Body of pancreas (tissue), 4 donors: Measurements from ENCODE around the gene PAPPA2. TPM values are rescaled to one million over a fixed set of nuclear protein-coding genes. Genes with fewer than 3 reads are reported as not detected.
A peak's percentile ranks its signal among the peaks of the same experiment; 100 is the strongest.

ENCODE experiments used
- ATAC-seq: fragments of 150-250 bp; one replicate; pipeline ENCODE4 v1.9.1; 2016
- DNase-seq, 4 donors: peaks; one replicate each; pipeline ENCODE4 v3.0.0-alpha.2; 2019
- H3K27ac ChIP-seq, 4 donors: fragments of 200-600 bp; sonication (generic); 1 replicate in 3 of 4; 2 replicates in 1 of 4; pipeline versions ENCODE4 v1.5.1 to v1.6.1; 2016 to 2019; ENCODE audit warnings: mild to moderate bottlenecking in 1 of 4, mixed read lengths in 1 of 4, moderate library complexity in 1 of 4
- H3K27me3 ChIP-seq, 2 donors: fragments of 200-600 bp; sonication (generic); one replicate each; pipeline ENCODE4 v1.6.0; 2016; ENCODE audit warnings: mild to moderate bottlenecking in 1 of 2
- H3K36me3 ChIP-seq, 2 donors: fragments of 200-600 bp; sonication (generic); replicated peaks in 1 of 2; 2 replicates each; pipeline ENCODE4 v1.5.1; 2016; ENCODE audit warnings: low read depth in 2 of 2; ENCODE audit not compliant: insufficient read depth in 1 of 2
- H3K4me1 ChIP-seq: fragments of 200-600 bp; sonication (generic); one replicate; pipeline ENCODE4 v1.6.0; 2016
- H3K4me3 ChIP-seq, 2 donors: fragments of 200-600 bp; sonication (generic); 1 replicate in 1 of 2; 2 replicates in 1 of 2; pipeline ENCODE4 v1.5.1; 2016 to 2019
- H3K9me3 ChIP-seq, 3 donors: fragments of 200-600 bp; sonication (generic); 1 replicate in 2 of 3; 2 replicates in 1 of 3; pipeline ENCODE4 v1.5.1; 2016
- POLR2A ChIP-seq, 3 donors: fragments of 450-650 bp; IDR thresholded peaks; one replicate each; pipeline ENCODE4 v1.6.1; 2016; ENCODE audit warnings: antibody characterized with exemption in 3 of 3, mild to moderate bottlenecking in 2 of 3
- whole genome bisulfite sequencing, 2 donors: methylation state at CpG; one replicate each; pipeline ENCODE4 v1.1.5; 2017; 5-methylcytosine and 5-hydroxymethylcytosine counted together
- intact Hi-C: fragments of 100-400 bp; cut with DNase I; formaldehyde crosslinking; loops from one replicate; pipeline ENCODE4 v1.15.1; 2023
- total RNA-seq, 2 donors: library from RNA; depleted of rRNA; stranded (reverse); fragments of >200 nt; gene quantifications; one replicate each; pipeline ENCODE4 v1.1.0, GENCODE V29; 2016
- TF ChIP-seq, protein P1 (sequence below), 7 experiments: fragments of 450-650 bp in 4 of 7; fragments of 200-600 bp in 3 of 7; sonication (generic) in 3 of 7; IDR thresholded peaks; one replicate each; pipeline ENCODE4 v1.5.1; 2016 to 2019; ENCODE audit warnings: antibody characterized with exemption in 7 of 7

Gene PAPPA2
- total RNA-seq, 2 donors from 2014 or later = under 0.01 to 5.4 TPM

DNA sequence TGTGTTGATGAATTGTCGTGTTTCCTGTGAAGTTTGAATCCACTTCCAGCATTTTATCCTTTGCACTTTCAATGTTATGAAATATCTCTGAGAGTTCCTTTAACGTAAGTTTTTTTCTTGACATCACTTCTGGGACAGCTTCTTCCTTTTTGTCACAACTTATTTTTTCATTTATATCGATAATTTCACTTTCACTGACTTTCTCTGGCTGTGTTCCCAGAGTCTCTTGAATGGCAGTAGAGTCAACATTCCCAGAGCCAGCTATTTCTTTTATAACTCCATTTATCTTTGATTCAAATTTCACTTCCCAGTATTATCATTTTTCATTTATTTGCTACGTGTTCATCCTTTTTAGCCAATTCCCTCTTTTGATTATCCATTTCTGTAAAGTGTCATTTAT is 256.5 kb downstream of the PAPPA2 start:
- 8 to 18% methylated on average over 4 of the region's 4 CpGs for WGBS, 2 donors
- H3K36me3 ChIP-seq = no peaks in the 10 kb centered on the region
- DNase-seq = no peak
- TF ChIP-seq POLR2A (IDR thresholded peaks at IDR 0.05) = no peak
- TF ChIP-seq, protein P1, sequence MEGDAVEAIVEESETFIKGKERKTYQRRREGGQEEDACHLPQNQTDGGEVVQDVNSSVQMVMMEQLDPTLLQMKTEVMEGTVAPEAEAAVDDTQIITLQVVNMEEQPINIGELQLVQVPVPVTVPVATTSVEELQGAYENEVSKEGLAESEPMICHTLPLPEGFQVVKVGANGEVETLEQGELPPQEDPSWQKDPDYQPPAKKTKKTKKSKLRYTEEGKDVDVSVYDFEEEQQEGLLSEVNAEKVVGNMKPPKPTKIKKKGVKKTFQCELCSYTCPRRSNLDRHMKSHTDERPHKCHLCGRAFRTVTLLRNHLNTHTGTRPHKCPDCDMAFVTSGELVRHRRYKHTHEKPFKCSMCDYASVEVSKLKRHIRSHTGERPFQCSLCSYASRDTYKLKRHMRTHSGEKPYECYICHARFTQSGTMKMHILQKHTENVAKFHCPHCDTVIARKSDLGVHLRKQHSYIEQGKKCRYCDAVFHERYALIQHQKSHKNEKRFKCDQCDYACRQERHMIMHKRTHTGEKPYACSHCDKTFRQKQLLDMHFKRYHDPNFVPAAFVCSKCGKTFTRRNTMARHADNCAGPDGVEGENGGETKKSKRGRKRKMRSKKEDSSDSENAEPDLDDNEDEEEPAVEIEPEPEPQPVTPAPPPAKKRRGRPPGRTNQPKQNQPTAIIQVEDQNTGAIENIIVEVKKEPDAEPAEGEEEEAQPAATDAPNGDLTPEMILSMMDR (IDR thresholded peaks at IDR 0.05) = no peak
- intact Hi-C loops = no loop called here
- peak; percentile 42 for ATAC-seq
- no peak overlapping the region for H3K4me3 ChIP-seq
- no peaks in the 10 kb centered on the region for H3K9me3 ChIP-seq
- H3K27ac ChIP-seq = no peak overlapping the region
- H3K4me1 ChIP-seq = peaks cover 8% of the 10 kb centered on the region
- H3K27me3 ChIP-seq = no peaks in the 10 kb centered on the region

DNA sequence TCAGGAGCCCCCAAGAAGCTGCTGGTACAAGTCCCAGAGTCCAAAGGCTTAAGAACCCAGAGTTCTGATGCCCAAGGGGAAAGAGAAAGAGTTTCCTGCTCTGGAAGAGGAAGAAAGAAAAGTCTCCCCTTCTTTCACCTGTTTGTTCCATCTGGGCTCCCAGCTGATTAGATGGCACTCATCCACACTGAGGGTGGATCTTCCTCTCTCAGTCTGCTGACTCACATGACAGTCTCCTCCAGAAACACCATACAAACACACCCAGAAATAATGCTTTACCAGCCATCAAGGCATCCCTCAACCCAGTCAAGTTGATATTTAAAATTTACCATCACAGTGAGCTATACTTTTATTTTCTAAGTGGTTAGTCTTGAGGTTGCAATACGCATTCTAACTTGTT is 257.9 kb downstream of the PAPPA2 start:
- intact Hi-C loops = no loop called here
- 87 to 100% methylated on average over 1 of the region's 1 CpG for WGBS, 2 donors
- TF ChIP-seq, protein P1 (IDR thresholded peaks at IDR 0.05) = no peak
- TF ChIP-seq POLR2A (IDR thresholded peaks at IDR 0.05) = no peak
- Histone ChIP-seq H3K4me3 (no peak overlapping the region), H3K27ac (no peak overlapping the region), H3K27me3 (no peaks in the 10 kb centered on the region), H3K36me3 (no peaks in the 10 kb centered on the region), H3K9me3 (no peaks in the 10 kb centered on the region), H3K4me1 (peaks cover 3% of the 10 kb centered on the region)
- ATAC-seq (no peak), DNase-seq (no peak)

DNA sequence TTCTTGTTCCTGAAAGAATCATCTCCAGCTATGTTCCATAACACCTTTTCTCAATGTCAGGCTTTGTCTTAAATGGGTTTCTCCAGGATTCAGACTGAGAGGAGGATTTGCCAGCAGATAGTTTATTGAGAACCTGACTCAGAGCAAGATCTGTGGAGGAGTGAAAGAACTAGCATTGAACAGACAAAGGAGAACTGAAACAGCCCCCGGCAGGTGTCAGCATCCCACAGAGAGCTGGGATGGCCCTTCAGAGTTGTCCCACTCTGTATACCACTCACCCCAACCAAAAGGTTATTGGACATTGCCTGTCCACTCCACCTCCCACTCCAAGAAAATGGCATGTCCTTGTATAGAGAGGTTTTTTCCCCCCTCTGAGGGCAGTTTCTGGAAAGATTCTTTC is 270.7 kb downstream of the PAPPA2 start:
- intact Hi-C loops = no loop called here
- no peak for ATAC-seq
- no peak for TF ChIP-seq POLR2A (IDR thresholded peaks at IDR 0.05)
- TF ChIP-seq, protein P1 (IDR thresholded peaks at IDR 0.05) = no peak
- no peaks in the 10 kb centered on the region for H3K36me3 ChIP-seq
- 73 to 80% methylated on average over 1 of the region's 1 CpG for WGBS, 2 donors
- H3K9me3 ChIP-seq = no peaks in the 10 kb centered on the region
- H3K4me3 ChIP-seq = no peak overlapping the region
- H3K4me1 ChIP-seq = no peaks in the 10 kb centered on the region
- H3K27me3 ChIP-seq = no peaks in the 10 kb centered on the region
- H3K27ac ChIP-seq = no peak overlapping the region
- DNase-seq = no peak

DNA sequence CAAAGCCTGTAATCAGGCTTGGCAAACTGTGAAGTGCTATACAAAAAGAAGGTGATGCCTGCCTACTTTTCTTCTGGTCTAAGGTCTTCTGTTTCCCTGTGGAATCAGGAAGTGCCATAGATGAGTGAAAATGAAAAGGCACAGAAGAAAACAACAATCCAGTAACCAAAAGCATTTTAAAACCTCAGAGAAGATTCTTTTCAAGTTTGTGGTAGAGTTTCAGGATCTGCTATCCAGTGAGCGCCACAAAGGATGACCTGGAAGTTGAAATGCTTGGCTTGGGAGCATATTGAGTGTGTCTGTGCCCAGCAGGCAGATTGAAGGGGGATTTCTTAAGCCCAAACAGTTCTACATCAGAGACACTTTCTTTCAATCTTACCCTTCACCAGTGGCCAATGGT is 272.2 kb downstream of the PAPPA2 start:
- Histone ChIP-seq H3K27me3 (no peaks in the 10 kb centered on the region), H3K4me3 (no peak overlapping the region), H3K27ac (no peak overlapping the region), H3K36me3 (no peaks in the 10 kb centered on the region), H3K9me3 (no peaks in the 10 kb centered on the region), H3K4me1 (no peaks in the 10 kb centered on the region)
- 93 to 94% methylated on average over 1 of the region's 1 CpG for WGBS, 2 donors
- intact Hi-C loops = no loop called here
- ATAC-seq (no peak), DNase-seq (no peak)
- TF ChIP-seq, protein P1 (IDR thresholded peaks at IDR 0.05) = no peak
- no peak for TF ChIP-seq POLR2A (IDR thresholded peaks at IDR 0.05)

DNA sequence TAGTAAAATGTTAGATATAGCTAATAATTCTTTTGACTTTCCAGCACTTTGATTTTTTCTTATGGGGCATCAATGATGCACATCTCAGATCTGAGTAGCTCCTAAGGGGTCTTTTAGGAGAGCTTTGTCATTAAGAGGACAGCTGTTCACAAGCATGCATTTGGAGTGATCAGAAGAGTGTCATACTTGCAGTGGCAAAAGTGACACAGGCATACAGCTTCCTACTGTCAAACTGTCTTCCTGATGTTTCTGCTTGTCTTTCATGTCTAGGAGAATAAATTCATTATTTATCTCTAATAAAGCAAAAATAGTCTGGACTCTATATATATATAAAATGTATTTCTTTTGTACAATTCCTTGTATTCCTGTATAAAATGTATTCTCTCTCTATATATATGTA is 273.0 kb downstream of the PAPPA2 start:
- no peak for TF ChIP-seq POLR2A (IDR thresholded peaks at IDR 0.05)
- TF ChIP-seq, protein P1 (IDR thresholded peaks at IDR 0.05) = no peak
- intact Hi-C loops = no loop called here
- Histone ChIP-seq H3K27ac (no peak overlapping the region), H3K9me3 (no peaks in the 10 kb centered on the region), H3K4me3 (no peak overlapping the region), H3K27me3 (no peaks in the 10 kb centered on the region), H3K36me3 (no peaks in the 10 kb centered on the region), H3K4me1 (no peaks in the 10 kb centered on the region)
- ATAC-seq = no peak
- DNase-seq = no peak
